BJ (cell line): Measurements from ENCODE around the gene SUPT3H. TPM values are rescaled to one million over a fixed set of nuclear protein-coding genes. Genes with fewer than 3 reads are reported as not detected.
"Not testable (repeated sequence)": the region's sequence is repeated elsewhere in the genome, so short reads cannot be mapped to it uniquely, and the experiment has no call there.

Source experiments
- CTCF ChIA-PET: fragments of 350-600 bp; formaldehyde crosslinking; extraction: SDS; loops from one replicate; lab custom pipeline; 2021; ENCODE audit warnings: antibody characterized with exemption, inconsistent platforms; lab: Yijun Ruan, JAX
- POLR2A ChIA-PET: fragments of 300-600 bp; sonication (Branson Sonifier 250); formaldehyde crosslinking; extraction: SDS; loops from one replicate; lab custom pipeline; 2021; ENCODE audit warnings: antibody characterized with exemption; lab: Charles Lee
- DNase-seq: peaks from one replicate; pipeline ENCODE4 v3.0.0-alpha.2; 2011; ENCODE audit warnings: low read depth
- H3K27me3 ChIP-seq: 2 replicates; pipeline ENCODE4 v1.6.0; 2011; ENCODE audit warnings: low read length; ENCODE audit not compliant: control insufficient read depth, insufficient read depth
- H3K36me3 ChIP-seq: 2 replicates; pipeline ENCODE4 v1.5.1; 2011; ENCODE audit warnings: low read length; ENCODE audit not compliant: control insufficient read depth, insufficient read depth
- H3K4me3 ChIP-seq: 2 replicates; pipeline ENCODE4 v1.5.1; 2011; ENCODE audit warnings: low read depth, mild to moderate bottlenecking, control low read depth, low read length
- polyA plus RNA-seq: library from polyadenylated mRNA; depleted of rRNA; stranded (reverse); fragments of >200 nt; gene quantifications from 2 replicates; pipeline ENCODE4 v1.2.3, GENCODE V29; 2011
- TF ChIP-seq, protein P1 (sequence below): IDR thresholded peaks from 2 replicates; pipeline ENCODE4 v1.5.1; 2011; ENCODE audit warnings: low read depth, mild to moderate bottlenecking, control low read depth, inconsistent platforms, low read length, moderate library complexity; ENCODE audit not compliant: insufficient read depth

The SUPT3H gene
- polyA plus RNA-seq, 1 experiment: 7.8 TPM

DNA sequence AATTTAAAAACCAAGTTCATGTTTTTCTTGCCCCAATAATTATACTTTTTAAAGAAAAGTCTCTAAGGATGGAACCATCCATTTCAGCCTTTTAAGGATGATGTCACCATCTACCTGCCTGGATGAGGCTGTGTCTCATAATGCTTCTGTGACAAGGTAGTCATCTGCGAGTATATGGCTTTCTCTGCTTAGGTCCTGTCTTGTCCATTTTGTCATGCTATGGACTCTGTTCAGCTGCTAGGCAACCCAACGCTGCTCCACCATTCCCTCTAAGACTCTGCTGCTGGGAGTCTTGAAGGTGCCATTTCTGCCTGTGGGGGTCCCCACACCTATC lies 509.4 kb downstream of the SUPT3H start:
- Histone ChIP-seq H3K36me3 (no peaks in the 10 kb centered on the region), H3K4me3 (no peak overlapping the region), H3K27me3 (no peaks in the 10 kb centered on the region)
- ChIA-PET CTCF (interaction anchor here (1.5 kb wide), 1 partner anchor 392 kb away, joined by 4 read pairs; no protein-coding TSS in a partner anchor), POLR2A (no interaction called here)
- no peak for DNase-seq
- TF ChIP-seq, protein P1, sequence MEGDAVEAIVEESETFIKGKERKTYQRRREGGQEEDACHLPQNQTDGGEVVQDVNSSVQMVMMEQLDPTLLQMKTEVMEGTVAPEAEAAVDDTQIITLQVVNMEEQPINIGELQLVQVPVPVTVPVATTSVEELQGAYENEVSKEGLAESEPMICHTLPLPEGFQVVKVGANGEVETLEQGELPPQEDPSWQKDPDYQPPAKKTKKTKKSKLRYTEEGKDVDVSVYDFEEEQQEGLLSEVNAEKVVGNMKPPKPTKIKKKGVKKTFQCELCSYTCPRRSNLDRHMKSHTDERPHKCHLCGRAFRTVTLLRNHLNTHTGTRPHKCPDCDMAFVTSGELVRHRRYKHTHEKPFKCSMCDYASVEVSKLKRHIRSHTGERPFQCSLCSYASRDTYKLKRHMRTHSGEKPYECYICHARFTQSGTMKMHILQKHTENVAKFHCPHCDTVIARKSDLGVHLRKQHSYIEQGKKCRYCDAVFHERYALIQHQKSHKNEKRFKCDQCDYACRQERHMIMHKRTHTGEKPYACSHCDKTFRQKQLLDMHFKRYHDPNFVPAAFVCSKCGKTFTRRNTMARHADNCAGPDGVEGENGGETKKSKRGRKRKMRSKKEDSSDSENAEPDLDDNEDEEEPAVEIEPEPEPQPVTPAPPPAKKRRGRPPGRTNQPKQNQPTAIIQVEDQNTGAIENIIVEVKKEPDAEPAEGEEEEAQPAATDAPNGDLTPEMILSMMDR: no peak

DNA sequence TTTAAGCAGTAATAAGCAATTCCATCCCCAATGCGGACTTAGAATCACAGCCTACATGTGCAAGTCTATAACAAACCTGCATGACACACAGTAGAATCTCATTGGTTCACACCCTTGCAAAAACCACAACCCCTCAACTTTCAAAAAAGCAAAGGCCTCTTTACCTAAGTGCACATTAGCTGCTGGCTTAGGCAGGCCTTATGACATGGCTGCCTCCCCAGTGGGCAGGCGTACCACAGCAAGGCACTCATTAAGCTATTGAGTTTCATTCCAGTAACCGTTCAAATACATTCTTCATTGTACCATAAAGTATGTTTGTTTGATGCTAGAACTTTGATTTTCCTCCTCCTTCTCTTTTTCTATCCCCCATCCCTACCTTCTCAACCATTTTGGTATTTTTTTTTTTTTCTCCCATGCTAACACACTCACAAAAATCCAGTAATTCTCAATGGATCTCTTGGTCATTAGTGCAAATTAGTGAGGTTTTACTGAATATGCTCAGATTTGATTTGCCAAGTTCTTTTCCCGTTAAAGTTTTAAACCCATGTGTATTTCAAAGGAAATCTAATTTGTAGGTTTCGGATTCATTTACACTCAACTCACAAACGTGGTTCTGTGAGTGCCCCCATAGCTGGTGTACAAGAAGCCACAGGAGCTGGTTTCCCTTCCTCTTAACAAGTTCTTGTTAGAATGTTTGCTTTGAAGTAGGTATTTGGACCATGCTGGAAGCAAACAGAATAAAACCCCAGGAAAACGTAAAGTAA lies 510.0 kb downstream of the SUPT3H start:
- TF ChIP-seq, protein P1: no peak
- no peak overlapping the region for H3K4me3 ChIP-seq
- H3K27me3 ChIP-seq: no peaks in the 10 kb centered on the region
- POLR2A ChIA-PET: no interaction called here
- DNase-seq: no peak
- no peaks in the 10 kb centered on the region for H3K36me3 ChIP-seq
- CTCF ChIA-PET: interaction anchor here (1.0 kb wide), 1 partner anchor 41 kb away, joined by 3 read pairs; no protein-coding TSS in a partner anchor

DNA sequence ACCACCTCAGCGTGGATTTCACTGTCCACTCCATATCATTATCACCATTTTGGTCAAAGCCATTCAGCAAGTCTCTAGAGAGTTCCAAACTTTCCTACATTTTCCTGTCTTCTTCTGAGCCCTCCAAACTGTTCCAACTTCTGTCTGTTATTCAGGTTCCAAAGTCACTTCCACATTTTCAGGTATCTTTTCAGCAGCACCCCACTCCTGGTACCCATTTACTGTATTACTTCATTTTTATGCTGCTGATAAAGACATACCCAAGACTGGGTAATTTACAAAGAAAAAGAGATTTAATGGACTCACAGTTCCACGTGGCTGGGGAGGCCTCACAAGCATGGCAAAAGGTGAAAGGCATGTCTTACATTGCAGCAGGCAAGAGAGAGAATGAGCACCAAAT lies 512.5 kb downstream of the SUPT3H start:
- H3K4me3 ChIP-seq, H3K27me3 ChIP-seq, H3K36me3 ChIP-seq, DNase-seq, POLR2A ChIA-PET: not testable (repeated sequence)
- CTCF ChIA-PET: interaction anchor here (0.6 kb wide), 1 partner anchor 70 kb away, joined by 3 read pairs; no protein-coding TSS in a partner anchor

DNA sequence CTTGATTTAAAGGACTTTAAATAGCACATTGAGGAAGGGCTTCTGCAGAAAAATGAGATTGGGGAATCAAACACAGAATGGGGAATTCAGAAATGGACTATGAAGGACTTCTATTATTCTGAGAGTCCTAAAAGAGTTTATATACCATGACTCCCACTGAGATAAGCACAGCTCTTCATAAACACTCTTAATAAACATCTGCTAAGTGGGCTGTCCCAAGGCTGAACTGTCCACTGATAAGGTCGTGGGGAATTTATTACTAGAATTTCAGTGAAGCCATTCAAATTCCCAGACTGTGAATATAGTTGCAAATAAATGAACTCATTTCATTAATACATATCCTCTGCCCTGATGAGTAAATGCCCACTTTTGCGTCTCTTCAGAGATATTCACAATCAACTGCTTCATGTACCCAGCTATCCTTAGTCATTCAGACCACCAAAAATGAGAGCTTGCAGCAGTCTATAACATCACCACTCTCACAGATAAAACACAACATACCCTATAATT lies 517.8 kb downstream of the SUPT3H start:
- no peaks in the 10 kb centered on the region for H3K27me3 ChIP-seq
- ChIA-PET CTCF (interaction anchor here (1.7 kb wide), 1 partner anchor 230 kb away, joined by 4 read pairs; no protein-coding TSS in a partner anchor), POLR2A (no interaction called here)
- no peak overlapping the region for H3K4me3 ChIP-seq
- DNase-seq: no peak
- TF ChIP-seq, protein P1: no peak
- no peaks in the 10 kb centered on the region for H3K36me3 ChIP-seq

DNA sequence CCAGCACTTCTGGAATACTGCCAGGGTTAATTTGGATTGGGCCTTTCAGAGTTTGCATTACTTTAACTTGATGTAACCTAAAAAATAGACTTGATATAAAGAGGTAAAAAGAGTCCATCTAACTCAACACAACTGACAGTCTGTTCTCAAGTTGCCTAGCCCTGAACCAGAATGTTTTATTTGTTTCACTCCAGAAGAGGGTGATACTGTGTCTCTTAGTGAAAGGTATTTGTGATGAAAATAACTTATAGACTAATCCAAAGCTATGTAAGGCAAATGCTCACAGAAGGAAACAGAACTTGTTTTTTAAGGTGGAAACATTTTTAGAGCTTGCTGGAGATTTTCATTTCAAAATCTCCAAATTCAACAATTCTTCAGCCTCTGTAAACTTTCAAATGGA lies 518.7 kb downstream of the SUPT3H start:
- CTCF ChIA-PET: interaction anchor here (1.7 kb wide), 1 partner anchor 229 kb away, joined by 4 read pairs; no protein-coding TSS in a partner anchor
- TF ChIP-seq, protein P1: no peak

More for the DNA sequence above, 518.7 kb downstream of the SUPT3H start:
- POLR2A ChIA-PET: no interaction called here
- H3K4me3 ChIP-seq: no peak overlapping the region
- no peak for DNase-seq
- no peaks in the 10 kb centered on the region for H3K27me3 ChIP-seq
- no peaks in the 10 kb centered on the region for H3K36me3 ChIP-seq
